Measurements from ENCODE around the gene QRICH2.

The QRICH2 gene

GRCh38 chr17:76275382-76276068 lies 32.6 kb downstream of the QRICH2 start:
- no peak overlapping the region for H3K4me3 ChIP-seq (ENCODE audit: control insufficient read depth, low read depth, low read length)
- DNase-seq (ENCODE audit: low read depth): no peak
- TF ChIP-seq CTCF (conservative IDR thresholded peaks at IDR 0.05; ENCODE audit: control insufficient read depth, insufficient read depth, low read depth, low read length): no peak

GRCh38 chr17:76274112-76274956 lies 33.7 kb downstream of the QRICH2 start:
- TF ChIP-seq CTCF (conservative IDR thresholded peaks at IDR 0.05; ENCODE audit: control insufficient read depth, insufficient read depth, low read depth, low read length): no peak
- no peak for DNase-seq (ENCODE audit: low read depth)
- H3K4me3 ChIP-seq (ENCODE audit: control insufficient read depth, low read depth, low read length): no peak overlapping the region

- TF ChIP-seq CTCF (conservative IDR thresholded peaks at IDR 0.05; ENCODE audit: control insufficient read depth, insufficient read depth, low read depth, low read length): no peak
- no peak for DNase-seq (ENCODE audit: low read depth)
- no peak overlapping the region for H3K4me3 ChIP-seq (ENCODE audit: control insufficient read depth, low read depth, low read length)
These were observed 34.5 kb downstream of the QRICH2 start for GRCh38 chr17:76273445-76274111.

DNA sequence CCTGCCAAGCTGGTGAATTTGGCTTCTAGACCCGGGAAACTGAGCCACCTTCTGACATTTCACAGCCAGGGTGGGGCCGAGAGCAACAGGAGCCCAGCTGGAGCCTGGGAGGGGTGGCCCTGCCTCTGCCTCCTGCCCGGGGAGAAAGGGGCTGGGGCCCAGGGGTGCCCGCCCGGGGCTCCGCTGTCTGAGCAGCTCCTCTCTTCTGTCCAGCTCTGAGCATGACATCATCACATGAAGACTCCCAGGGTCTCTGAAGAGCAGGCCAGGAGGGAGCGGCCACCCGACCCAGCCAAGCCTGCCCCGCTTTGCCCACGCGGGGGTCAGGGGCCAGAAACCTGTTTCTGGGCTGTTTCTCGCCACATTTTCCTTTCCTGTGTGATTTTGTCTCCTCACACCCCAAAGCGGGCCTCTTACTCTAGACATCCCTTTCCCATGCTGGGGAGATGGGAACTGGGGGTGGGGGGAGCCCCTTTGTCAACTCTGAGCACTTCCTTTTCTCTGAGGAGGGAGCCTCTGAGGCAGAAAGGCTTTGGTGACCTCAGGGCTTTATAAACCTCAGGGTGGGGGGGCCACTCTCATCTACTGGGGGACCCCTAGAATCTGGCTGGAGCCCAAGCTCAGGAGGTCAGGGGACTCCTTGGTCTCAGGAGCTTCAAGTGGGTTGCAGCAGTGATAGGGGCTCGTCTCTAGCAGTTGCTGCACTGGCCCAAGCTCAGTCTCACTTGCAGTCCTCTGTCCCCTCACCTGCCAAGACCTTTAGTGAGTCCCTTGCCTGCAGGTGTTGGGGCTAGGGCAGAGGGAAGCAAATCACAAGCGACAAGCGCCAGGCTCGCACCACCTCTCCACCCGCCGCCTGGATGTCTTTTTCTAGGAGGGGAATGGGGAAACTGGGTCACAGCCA lies 35.3 kb downstream of the QRICH2 start:
- no peak overlapping the region for H3K4me3 ChIP-seq (ENCODE audit: control insufficient read depth, low read depth, low read length)
- no peak for TF ChIP-seq CTCF (conservative IDR thresholded peaks at IDR 0.05; ENCODE audit: control insufficient read depth, insufficient read depth, low read depth, low read length)
- DNase-seq (ENCODE audit: low read depth): no peak

- H3K4me3 ChIP-seq (ENCODE audit: control insufficient read depth, low read depth, low read length): no peak overlapping the region
- TF ChIP-seq CTCF (conservative IDR thresholded peaks at IDR 0.05; ENCODE audit: control insufficient read depth, insufficient read depth, low read depth, low read length): no peak
- no peak for DNase-seq (ENCODE audit: low read depth)
These were observed 36.2 kb downstream of the QRICH2 start for GRCh38 chr17:76271669-76272540.

Data from fibroblast of mammary gland (primary cell).